CD4-positive, alpha-beta T cell treated with Interleukin-6 at 100 ng/mL for 8 hours (primary cell): ENCODE results near the gene MORN1.
A peak's percentile ranks its signal among the peaks of the same experiment; 100 is the strongest.

Source experiments
- DNase-seq: peaks from one replicate; pipeline ENCODE4 v3.0.0-alpha.2; 2020; ENCODE audit warnings: mixed read lengths, low spot score

Gene MORN1

DNA sequence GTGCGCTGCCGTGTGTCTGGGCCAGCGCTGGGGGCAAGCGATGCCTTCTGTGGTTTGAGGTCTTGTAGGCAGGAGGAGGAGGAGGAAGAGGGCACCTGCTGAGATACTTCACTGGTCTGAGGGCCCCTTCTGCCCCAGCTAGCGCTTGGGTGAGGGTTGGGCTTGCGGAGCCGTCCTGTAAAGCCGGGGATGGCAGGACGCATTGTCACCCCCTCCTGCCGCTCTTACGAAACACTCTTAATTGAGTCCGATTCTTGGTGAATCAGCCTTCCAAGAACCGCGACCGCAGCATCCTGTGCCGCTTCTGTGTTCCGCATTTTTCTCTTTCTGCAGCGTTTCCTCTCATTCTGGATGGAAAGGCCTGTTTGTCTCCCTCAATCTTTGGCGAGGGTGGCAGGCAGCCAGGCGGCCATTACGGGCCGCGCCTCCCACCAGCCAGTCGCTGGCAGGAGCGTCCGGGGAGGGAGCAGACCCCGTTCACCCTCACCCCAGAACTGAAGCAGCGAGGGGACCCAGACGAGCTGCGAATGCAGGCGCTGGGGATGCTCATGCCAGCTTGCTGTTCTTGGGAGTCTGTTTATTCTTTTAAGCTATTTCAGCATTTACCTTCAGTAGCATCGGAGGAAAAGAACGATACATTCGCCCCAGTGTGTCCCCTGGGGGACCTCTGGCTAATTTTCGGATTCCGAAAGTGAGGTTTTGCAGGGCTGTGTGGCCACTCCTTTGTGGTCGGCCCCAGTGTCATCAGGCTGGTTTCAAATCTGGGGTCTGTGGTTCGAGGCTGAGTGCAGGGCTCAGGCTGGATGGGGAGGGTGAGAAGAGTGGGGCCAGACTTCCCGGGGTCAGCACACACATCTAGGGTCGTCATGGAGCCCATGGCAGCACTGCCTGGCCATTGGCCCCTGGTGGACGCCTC is 100.5 kb downstream of the MORN1 start:
- DNase-seq = peak; percentile 77

DNA sequence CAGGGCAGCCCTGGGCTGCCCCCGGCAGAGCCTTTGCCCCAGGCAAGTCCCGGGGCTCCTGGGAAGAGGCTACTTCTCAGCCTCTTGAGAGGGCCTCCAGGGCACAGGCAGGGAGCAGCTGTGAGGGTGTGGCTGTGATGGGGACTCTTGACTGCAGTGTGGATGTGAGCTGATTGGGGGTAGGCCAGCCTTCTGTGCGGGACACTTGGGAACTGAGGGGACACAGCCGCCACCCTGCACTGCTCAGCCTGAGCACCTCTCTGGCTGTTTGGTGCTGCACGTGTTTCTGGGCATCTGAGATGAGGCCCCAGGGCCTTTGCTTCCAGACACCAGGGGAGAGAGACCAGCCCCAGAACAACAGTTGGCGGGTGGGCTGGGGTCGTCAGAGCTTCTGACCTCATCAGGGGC is 101.2 kb downstream of the MORN1 start:
- DNase-seq = no peak

DNA sequence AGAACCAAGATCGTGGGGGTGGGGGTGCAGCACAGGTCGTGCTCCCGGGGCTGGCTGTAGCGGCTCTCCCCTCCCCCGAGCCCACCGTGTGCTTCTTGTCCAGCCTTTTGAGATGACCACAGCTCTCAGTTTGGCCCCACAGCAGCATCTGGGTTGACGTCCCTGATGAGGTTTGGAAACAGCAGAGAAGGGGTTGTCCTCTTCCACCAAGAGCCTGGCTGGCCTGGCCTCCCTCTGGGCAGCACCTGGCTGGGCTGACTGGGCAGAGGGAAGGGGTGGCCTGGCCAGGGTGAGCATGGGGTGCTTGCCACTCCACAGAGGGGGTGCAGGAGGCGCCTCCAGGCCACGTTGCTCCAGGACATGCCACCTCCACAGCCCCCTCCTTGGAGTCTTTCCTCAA is 101.7 kb downstream of the MORN1 start:
- no peak for DNase-seq

DNA sequence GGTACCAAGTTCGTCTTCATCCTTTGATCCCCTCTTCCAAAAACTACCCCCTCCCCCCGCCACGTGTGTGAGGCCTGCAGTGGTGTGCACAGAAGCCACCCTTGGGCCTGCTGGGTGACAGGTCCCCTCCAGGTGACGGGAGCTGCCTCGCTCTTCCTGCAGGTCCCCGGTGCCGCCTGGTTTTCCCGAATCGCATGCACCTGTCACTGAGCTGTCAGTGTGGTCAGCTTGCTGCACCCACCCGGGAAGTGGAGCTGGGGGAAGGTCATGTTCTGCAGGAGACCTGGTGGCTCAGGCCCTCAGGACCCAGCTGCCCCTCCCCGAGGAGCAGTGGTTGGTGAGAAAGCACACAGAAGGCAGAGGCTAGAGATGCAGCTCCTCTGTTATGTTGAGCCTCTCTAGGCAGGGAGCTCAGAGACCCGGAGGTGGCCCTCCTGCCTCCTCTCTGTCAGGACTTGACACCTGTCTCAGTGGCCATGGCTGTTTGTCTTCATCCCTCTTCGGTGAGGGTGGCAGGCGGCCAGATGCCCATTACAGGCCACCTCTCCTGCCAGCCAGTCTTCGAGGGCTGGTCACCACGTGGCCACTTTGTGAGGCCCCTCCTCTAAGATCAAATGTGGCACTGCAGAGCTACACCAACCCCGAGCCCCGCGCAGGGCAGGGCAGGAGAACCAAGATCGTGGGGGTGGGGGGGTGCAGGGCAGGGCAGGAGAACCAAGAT is 102.4 kb downstream of the MORN1 start:
- DNase-seq = no peak

DNA sequence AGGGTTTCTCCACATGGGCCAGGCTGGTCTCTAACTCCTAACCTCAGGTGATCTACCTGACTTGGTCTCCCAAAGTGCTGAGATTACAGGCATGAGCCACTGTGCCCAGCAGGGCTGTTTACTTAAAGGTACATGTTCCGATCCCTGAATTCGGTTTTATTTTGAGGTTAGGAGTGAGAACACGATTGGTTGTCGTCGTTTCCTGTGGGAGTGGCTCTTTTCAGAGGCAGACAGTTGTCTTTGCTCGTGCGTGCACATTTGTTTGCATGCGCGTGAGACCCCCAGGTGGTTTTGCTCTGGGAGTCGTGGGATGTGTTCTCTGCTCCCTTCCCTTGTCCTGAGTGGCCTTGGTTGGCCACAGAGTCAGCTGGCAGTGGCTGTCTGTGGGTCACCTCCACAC is 103.0 kb downstream of the MORN1 start:
- DNase-seq = peak; percentile 24

DNA sequence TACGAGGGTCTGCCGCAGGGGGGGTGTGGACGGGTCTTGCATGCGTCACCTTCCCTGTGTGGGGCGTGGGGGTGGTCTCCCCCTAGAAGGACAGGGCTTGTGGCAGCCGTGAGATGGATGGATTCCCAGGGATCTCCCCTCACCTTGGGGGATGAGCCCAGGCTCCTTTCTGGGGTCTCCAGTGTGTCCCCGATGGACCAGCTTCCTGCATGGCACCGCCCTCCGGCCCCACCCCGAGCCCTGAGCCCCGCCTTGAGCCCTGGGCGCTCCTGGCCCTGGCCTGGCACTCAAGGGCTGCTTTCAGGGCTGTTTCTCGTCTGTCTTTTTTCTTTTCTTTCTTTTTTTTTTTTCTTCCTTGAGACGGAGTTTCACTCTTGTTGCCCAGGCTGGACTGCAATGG is 103.7 kb downstream of the MORN1 start:
- DNase-seq = no peak

DNA sequence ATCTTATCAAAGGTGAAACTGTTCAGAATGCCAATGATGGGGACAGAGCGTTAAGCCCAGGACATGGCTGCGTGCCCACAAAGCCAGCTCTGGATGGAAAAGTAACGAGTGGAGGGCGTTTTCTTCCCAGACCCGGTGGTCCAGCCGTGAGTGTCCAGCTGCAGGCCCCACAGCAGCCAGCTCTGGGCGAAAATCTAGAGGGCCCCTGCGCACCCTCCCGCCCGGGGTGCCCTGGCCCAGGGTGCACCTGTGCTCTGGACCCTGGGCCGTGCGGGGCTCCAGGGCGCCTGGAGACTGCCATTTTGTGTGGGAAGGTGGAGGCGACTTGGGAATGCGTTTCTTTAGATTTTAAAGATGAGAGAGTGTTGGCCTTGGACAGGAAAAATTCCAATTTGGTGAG is 104.4 kb downstream of the MORN1 start:
- DNase-seq = no peak

DNA sequence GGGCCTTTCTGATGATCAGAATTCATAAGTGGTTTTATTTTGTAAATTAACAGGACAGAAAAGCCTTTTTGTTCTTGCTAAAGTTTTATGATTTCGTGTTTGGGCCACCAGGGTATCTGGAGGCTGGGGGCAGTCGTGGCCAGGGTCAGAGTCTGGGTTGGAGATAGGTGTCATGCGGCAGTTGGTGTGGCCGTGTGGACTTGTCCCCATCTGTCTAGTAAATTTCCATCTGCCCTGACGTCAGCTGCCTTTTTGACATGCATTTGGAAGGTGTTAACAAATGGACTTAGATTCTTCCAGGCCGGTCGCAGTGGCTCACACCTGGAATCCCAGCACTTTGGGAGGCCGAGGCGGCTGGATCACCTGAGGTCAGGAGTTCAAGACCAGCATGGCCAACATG is 106.4 kb downstream of the MORN1 start:
- no peak for DNase-seq

DNA sequence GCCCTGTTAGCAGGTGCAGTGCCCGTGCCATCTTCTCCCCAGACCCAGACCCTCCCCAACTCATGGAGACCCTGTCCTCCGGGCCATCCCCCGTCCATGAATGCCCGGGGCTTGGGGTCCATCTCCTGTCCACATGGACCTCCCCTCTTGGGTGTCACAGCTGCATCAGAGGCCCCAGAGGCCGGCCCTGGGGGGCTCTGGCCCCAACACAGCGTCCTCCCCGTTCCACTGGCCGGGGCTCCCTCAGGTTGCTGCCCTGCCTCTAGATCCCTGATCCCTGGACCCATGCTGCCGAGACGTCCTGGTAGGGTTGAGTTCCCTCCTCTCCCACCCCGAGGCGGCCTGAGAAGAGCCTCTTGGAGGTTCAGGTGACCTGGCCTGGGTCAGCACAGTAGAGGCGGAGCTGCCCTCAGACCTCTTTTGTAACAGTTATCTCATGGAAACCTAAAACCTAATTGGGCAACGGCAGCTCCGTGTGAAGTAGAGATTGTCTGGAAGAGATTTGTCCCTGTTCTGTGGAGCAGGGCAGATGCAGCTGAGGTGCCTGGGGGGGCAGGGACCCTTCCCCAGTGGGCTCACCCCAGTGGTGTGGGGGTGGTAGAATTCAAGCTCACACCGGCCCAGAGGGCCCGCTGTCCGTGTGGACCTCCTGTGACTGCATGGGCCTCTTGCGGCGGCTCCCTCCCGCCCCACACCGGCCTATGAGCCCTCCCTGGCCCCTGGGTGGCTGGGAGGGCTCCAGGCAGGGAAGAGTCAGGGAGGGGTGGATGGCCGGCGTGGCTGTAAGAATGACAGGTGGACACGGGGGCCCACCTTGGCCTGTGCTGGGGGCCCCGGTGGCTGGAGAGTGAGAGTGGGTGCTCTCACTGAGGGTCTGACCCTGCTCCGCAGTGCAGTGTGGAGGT is 107.1 kb downstream of the MORN1 start:
- no peak for DNase-seq

DNA sequence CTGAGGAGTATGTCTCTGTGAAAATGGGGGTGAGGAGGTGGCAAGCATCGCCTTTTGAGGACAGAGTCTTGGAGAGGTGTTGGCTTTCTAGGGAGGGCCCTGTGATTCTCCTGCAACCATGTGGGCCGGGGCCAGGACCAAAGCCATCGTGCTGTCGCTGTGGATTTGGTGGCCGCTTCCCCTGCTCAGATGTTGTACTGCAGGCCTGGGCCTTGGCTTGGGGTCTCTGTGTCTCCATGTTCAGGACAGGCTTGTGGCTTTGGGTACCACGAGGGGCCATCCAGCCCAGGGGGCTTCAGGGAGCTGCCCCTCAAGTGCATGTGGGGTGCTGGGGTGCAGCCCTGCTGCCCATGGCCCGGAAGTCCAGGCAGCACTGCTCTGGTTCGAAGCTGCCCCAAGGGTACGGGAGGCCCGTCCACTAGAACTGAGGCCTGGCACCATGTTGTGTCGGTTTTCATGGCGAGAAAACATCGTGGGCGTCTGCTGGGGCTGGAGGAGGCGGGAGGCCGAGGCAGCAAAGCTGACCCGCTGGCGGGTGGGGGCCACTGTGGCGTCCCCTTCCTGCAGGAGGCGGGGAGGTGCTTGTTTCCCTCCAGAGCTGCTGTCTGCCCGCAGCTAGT is 107.9 kb downstream of the MORN1 start:
- no peak for DNase-seq

DNA sequence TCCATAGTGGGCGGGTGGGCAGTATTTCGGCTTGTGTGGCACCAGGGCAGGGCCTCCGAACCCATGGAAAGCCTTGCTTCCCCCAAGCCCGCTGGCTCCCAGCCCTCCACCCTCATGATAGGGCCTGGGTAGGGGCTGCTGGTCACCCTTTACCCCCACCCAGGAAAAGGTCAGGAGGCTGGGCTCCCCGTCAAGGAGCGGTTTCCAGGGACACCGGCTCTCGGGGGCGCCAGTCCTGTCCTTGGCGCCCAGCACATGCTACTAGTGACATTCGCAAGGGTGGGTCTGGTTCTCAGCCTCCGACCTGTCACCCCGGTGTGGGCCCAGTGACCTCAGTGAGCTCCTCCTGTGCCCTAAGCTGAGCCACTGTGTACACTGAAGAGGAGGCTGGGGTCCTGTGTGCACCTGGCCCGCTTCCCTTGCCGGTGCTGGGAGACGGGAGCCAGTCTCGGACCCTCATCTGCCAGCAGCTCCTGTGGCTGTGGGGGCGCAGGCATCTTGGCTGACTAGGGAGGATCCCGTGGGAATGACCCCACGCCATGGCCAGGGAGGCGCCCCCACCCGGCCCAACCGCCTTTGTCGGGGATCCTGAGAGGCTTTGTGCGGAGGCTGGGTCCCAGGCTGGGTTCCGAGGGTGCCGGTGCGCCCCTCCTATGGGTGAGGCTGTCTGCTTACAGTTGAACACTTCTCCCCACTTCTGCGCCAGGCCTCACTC is 108.6 kb downstream of the MORN1 start:
- no peak for DNase-seq

DNA sequence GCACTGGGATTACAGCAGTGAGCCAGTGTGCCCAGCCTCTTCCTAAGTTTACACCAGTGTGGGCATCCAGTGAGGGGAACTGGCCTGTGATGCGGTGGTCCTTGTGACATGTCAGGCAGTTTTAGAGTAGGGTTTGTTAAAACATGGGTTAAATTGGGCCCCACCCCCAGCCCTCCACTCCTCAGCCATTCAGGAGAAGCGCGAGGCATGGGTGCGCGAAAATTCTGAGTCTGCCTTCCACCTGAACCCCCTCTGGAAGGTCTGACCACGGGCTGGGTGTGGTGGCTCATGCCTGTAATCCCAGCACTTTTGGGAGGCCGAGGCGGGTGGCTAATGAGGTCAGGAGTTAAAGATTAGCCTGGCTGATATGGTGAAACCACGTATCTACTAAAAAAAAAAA is 111.5 kb downstream of the MORN1 start:
- DNase-seq = no peak

DNA sequence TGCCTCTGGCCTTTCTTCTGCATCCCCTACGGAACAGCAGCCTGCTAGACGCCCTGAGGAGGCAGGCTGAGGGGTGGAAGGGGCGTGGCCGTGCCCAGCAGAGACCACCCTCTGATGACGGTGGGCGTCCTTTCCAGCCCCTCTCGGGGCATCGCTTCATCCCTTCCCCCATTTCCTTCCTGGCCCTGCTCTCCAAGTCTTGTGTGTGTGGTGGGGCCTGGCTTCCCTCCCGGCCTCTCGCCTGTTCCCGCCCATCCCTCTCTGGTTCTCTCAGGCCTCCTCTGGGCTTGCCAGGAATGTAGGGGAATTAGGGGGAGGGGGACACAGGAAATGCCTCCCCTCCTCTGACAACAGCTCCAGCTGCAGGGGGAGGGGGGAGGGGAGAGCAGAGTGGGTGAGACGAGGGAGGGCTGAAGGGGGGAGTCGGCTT is 112.1 kb downstream of the MORN1 start:
- DNase-seq = no peak

DNA sequence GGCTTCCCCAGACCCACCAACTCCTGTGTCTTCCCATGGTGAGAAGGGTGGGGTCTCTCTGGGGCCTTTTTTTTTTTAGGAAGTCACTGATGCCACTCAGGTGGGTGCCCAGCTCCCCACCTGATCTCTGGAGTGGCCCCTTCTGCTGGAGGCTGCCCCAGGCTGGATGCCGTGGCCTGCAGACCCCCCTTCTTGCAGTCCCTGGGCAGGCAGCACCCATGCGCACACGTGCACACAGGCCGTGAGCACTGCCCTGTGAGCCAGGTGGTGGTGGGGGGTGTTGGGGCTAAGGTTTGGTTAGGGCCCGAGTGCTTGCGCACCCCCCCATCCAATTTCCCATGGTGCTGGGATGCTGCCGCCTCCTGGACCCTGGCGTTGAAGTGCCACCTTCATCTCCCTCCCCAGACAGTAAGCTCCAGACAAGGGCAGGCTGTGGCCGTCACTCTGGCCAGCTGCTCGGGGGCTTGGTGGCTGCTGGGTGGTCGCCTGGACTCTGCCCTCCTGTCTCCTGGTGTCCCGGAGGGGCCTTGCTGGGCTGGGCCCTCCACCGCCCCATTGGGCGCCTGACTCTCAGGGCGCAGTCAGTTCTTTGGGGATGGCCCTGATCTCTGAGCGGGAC is 112.7 kb downstream of the MORN1 start:
- DNase-seq = no peak

DNA sequence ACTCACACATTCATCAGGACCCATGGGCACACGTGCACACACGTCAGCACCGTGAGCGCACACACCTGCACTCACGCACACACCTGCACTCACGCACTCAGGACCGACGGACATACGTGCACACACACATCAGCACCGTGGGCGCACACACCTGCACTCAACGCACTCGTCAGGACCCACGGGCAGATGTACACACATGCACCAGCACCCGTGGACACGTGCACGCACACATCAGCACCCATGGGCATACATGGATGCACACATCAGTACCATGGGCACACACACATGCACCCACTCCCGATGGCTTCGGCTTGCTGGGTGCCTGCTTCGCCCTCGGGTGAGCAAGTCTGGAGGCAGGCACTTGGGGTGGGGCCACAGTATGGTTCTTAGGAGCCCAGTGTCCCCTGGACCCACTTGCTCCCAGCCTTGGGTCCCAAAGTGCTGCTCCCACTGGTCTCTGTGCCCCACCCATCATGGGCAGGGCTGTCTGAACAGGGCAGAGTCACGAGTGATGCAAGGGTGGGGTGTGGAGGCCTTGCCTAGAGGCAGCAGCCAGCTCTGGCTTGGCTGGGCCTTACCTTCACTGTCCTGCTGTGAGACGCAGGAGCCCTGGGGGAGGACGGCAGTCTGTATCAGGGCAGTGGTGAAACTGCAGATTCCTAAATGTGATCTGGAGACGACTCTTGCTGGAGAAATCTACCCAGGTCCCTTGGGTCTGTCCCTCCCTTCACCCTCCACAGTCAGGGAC is 113.4 kb downstream of the MORN1 start:
- no peak for DNase-seq

DNA sequence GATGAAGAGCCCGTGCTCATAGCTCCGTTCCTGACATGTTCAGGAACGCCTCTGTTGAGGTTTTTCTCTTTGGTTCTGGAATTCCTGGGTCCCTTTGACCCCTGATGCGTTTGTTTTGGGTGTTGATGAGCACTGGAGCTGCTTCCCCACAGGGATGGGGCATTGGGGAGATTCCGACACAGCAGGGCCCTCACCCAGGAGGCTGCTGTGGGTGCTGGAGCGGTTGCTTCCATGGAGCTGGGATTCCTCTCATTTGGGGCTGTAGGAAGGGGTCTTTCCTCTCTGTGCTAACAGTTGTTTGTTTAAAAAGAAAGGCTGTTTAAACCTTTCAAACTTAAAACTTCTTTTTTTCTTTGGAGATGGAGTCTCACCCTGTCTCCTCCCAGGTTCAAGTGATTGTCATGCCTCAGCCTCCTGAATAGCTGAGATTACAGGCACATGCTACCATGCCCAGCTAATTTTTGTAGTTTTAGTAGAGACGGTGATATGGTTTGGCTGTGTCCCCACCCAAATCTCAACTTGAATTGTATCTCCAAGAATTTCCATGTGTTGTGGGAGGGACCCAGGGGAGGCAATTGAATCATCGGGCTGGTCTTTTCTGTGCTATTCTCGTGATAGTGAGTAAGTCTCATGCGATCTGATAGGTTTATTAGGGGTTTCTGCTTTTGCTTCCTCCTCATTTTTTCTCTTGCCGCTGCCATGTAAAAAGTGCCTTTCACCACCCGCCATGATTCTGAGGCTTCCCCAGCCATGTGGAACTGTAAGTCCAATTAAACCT is 114.4 kb downstream of the MORN1 start:
- DNase-seq = no peak

DNA sequence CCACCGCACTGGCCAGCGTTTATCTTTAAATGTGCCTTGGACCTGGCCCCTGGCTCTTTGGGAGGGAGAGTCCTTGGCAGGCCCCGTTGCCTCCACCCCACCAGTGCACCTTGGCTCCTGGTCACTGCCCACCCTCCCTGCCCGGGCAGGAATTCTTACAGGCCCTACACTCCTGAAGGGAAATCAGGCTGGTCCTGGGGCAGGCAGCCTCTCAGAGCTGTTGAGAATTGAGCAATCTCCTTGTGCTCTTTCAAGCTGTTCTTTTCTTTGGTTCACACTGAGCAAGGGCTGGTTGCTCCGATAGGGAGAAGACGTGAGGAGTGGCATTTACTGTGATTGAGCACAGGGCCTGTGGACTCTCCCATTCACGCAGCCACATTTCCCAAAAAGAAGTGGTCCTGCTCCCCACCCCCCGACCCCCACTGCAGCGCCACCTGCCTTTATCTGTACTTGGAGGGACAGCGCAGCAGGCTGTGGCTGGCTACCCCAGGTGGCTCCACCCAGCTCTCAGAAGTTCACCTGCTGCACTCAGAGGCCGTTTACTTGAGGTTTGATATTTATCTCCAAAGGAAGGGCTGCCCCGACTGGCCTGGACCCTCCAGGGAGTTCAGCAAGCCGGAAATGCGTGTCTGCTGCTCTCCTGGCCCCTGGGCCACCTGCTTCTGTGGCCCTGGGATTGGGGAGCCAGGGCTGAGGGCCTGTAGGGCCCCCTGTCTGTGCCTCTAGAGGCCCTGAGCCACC is 115.4 kb downstream of the MORN1 start:
- DNase-seq = no peak

DNA sequence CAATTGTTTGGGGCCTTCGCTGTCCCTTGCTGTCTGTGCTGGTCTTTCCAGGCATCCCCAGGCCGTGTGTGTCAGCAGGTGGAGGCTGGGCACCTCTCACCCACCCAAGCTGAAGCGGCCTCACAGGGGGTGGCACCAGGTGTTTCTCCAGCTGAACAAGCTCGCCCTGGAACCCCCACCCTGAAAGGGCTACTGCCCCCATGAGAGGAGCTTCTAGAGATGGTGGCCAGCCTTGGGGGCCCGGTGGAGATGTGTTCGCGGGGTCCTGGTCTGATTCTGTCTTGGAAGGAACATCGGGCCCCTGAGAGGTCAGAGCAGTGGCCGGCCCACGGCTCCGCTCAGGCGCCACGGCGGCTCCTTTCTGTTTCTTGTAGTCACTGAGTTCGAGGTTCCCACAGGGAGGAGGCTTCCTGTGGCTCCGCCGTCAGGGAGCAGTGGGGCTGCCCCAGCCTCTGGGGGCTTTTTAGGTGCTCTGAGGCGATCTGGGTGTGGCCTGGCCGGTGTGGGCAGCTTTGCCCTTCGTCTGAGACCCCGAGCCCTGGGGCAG is 116.4 kb downstream of the MORN1 start:
- DNase-seq = no peak
